Effector CD8-positive, alpha-beta T cell (primary cell): ENCODE data around the gene COL5A2.

Source experiments
- DNase-seq: peaks from one replicate; lab custom pipeline; 2025; lab: John Stamatoyannopoulos, UW

The COL5A2 gene

GRCh38 chr2:189049709-189050164, 129.8 kb downstream of the COL5A2 start:
- DNase-seq: no peak

GRCh38 chr2:189048189-189048588, 131.4 kb downstream of the COL5A2 start:
- DNase-seq: no peak

- no peak for DNase-seq
Observed at GRCh38 chr2:189047171-189047888, 132.2 kb downstream of the COL5A2 start.

GRCh38 chr2:189046320-189046719, 133.2 kb downstream of the COL5A2 start:
- DNase-seq: no peak

- DNase-seq: no peak
Observed at GRCh38 chr2:189045836-189046235, 133.7 kb downstream of the COL5A2 start.

- DNase-seq: no peak
Observed at GRCh38 chr2:189037518-189037917, 142.0 kb downstream of the COL5A2 start.

GRCh38 chr2:189024901-189025618, 154.5 kb downstream of the COL5A2 start:
- no peak for DNase-seq

- DNase-seq: no peak
Observed at GRCh38 chr2:189022492-189022891, 157.1 kb downstream of the COL5A2 start.

GRCh38 chr2:189022053-189022481, 157.5 kb downstream of the COL5A2 start:
- DNase-seq: no peak

GRCh38 chr2:189020179-189020578, 159.4 kb downstream of the COL5A2 start:
- no peak for DNase-seq

GRCh38 chr2:189018631-189019030, 160.9 kb downstream of the COL5A2 start:
- no peak for DNase-seq

- no peak for DNase-seq
Observed at GRCh38 chr2:189016311-189016861, 163.2 kb downstream of the COL5A2 start.

- DNase-seq: no peak
Observed at GRCh38 chr2:189015359-189015758, 164.2 kb downstream of the COL5A2 start.

GRCh38 chr2:189014449-189015138, 165.0 kb downstream of the COL5A2 start:
- DNase-seq: no peak

GRCh38 chr2:189013671-189014448, 165.7 kb downstream of the COL5A2 start:
- no peak for DNase-seq

- no peak for DNase-seq
Observed at GRCh38 chr2:189013031-189013430, 166.5 kb downstream of the COL5A2 start.

- DNase-seq: no peak
Observed at GRCh38 chr2:189012351-189012750, 167.2 kb downstream of the COL5A2 start.

GRCh38 chr2:189010536-189010935, 169.0 kb downstream of the COL5A2 start:
- DNase-seq: no peak

GRCh38 chr2:189008555-189009262, 170.9 kb downstream of the COL5A2 start:
- no peak for DNase-seq

- no peak for DNase-seq
Observed at GRCh38 chr2:189002079-189002478, 177.5 kb downstream of the COL5A2 start.

GRCh38 chr2:189000221-189000620, 179.3 kb downstream of the COL5A2 start:
- no peak for DNase-seq
